NB4 (cell line): Measurements from ENCODE around the gene FBXW2.

Experiments used
- CTCF ChIP-seq: IDR thresholded peaks from one replicate; pipeline ENCODE4 v1.5.1; 2012; ENCODE audit warnings: low read depth, low read length
- POLR2A ChIP-seq: IDR thresholded peaks from 2 replicates; pipeline ENCODE4 v1.6.1; 2011; ENCODE audit warnings: mild to moderate bottlenecking; ENCODE audit not compliant: insufficient read length; ENCODE audit errors: extremely low read depth

- TF ChIP-seq CTCF (no peak), POLR2A (no peak)
Observed at GRCh38 chr9:120758544-120758943, 34.7 kb downstream of the FBXW2 start.
